ENCODE measurements around the gene TSPAN15.

TSPAN15 gene

GRCh38 chr10:69489506-69490090 lies 38.3 kb downstream of the TSPAN15 start:
- DNase-seq: no peak

GRCh38 chr10:69490876-69491275 lies 39.6 kb downstream of the TSPAN15 start:
- no peak for DNase-seq

GRCh38 chr10:69491611-69492010 lies 40.3 kb downstream of the TSPAN15 start:
- DNase-seq: no peak

- no peak for DNase-seq
Observed at GRCh38 chr10:69492091-69492745, 41.0 kb downstream of the TSPAN15 start.

- DNase-seq: no peak
Observed at GRCh38 chr10:69492746-69493462, 41.6 kb downstream of the TSPAN15 start.

- DNase-seq: no peak
Observed at GRCh38 chr10:69494626-69495558, 43.6 kb downstream of the TSPAN15 start.

GRCh38 chr10:69495666-69496065 lies 44.4 kb downstream of the TSPAN15 start:
- no peak for DNase-seq

- DNase-seq: no peak
Observed at GRCh38 chr10:69496352-69497230, 45.3 kb downstream of the TSPAN15 start.

- no peak for DNase-seq
Observed at GRCh38 chr10:69497231-69497561, 45.9 kb downstream of the TSPAN15 start.

GRCh38 chr10:69497611-69498390 lies 46.5 kb downstream of the TSPAN15 start:
- no peak for DNase-seq

GRCh38 chr10:69498711-69499471 lies 47.6 kb downstream of the TSPAN15 start:
- no peak for DNase-seq

- no peak for DNase-seq
Observed at GRCh38 chr10:69499726-69500689, 48.7 kb downstream of the TSPAN15 start.

- DNase-seq: no peak
Observed at GRCh38 chr10:69500864-69501468, 49.7 kb downstream of the TSPAN15 start.

- DNase-seq: no peak
Observed at GRCh38 chr10:69501657-69502056, 50.4 kb downstream of the TSPAN15 start.

- DNase-seq: no peak
Observed at GRCh38 chr10:69502589-69502988, 51.3 kb downstream of the TSPAN15 start.

- DNase-seq: no peak
Observed at GRCh38 chr10:69503001-69503895, 52.0 kb downstream of the TSPAN15 start.

GRCh38 chr10:69503896-69504265 lies 52.6 kb downstream of the TSPAN15 start:
- no peak for DNase-seq

Measured in NCI-H2029 (cell line).